ENCODE measurements around the gene NOA1. TPM values are rescaled to one million over a fixed set of nuclear protein-coding genes. Genes with fewer than 3 reads are reported as not detected.

Gene NOA1
- total and polyA plus RNA-seq, 8 donors: 5.2 to 27.0 (median 14.7) TPM

- Histone ChIP-seq H3K4me3 (peak within 1 kb of the TSS; percentile 85 to 97 (median 91)), H3K4me1 (peaks cover 26 to 45% (median 26%) of the 10 kb centered on the region in 3 donors), H3K27ac (peak within 1 kb of the TSS; percentile 76 to 90 (median 80)), H3K27me3 (no peaks in the 10 kb centered on the region), H3K36me3 (peaks cover 0 to under 1% (median 0%) of the 10 kb centered on the region in 3 donors), H3K9me3 (no peaks in the 10 kb centered on the region)
- DNase-seq (peak; percentile 93 to 97 (median 94)), ATAC-seq (peak; percentile 74 to 90 (median 80)), FAIRE-seq (peak; percentile 20)
- WGBS, 2 donors: 0% methylated on average over 37 of the region's 37 CpGs
- intact Hi-C loops (cut with DNase I): loop anchor here in 1 of 3 donors (10.0 kb wide), 1 partner anchor 64 kb away; no protein-coding TSS in a partner anchor
- TF ChIP-seq, protein P1, sequence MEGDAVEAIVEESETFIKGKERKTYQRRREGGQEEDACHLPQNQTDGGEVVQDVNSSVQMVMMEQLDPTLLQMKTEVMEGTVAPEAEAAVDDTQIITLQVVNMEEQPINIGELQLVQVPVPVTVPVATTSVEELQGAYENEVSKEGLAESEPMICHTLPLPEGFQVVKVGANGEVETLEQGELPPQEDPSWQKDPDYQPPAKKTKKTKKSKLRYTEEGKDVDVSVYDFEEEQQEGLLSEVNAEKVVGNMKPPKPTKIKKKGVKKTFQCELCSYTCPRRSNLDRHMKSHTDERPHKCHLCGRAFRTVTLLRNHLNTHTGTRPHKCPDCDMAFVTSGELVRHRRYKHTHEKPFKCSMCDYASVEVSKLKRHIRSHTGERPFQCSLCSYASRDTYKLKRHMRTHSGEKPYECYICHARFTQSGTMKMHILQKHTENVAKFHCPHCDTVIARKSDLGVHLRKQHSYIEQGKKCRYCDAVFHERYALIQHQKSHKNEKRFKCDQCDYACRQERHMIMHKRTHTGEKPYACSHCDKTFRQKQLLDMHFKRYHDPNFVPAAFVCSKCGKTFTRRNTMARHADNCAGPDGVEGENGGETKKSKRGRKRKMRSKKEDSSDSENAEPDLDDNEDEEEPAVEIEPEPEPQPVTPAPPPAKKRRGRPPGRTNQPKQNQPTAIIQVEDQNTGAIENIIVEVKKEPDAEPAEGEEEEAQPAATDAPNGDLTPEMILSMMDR (IDR thresholded peaks at IDR 0.05): no peak
These were observed 1.4 kb upstream of the NOA1 start, which contains the start of gene POLR2B for GRCh38 chr4:56978750-56979303. TSS of gene POLR2B (plus strand) at chr4:56978896. CDS start at chr4:56978986, 90 bp downstream.

- Histone ChIP-seq H3K27ac (peak overlapping the region; percentile 76 to 90 (median 80)), H3K9me3 (no peaks in the 10 kb centered on the region), H3K4me1 (peaks cover 18 to 36% (median 22%) of the 10 kb centered on the region in 3 donors), H3K4me3 (peak overlapping the region; percentile 85 to 97 (median 91)), H3K36me3 (peaks cover 5 to 20% (median 11%) of the 10 kb centered on the region in 3 donors), H3K27me3 (no peaks in the 10 kb centered on the region)
- TF ChIP-seq, protein P1 (IDR thresholded peaks at IDR 0.05): no peak
- intact Hi-C loops (cut with DNase I): loop anchor here in 1 of 3 donors (10.0 kb wide), 1 partner anchor 62 kb away; no protein-coding TSS in a partner anchor
- DNase-seq (peak; percentile 70 to 92 (median 80)), FAIRE-seq (no peak), ATAC-seq (peak; percentile 75 to 79 (median 76))
- 0% methylated on average over 46 of the region's 46 CpGs for WGBS, 2 donors
These were observed 527 bp downstream of the NOA1 start for GRCh38 chr4:56976837-56977320.

DNA sequence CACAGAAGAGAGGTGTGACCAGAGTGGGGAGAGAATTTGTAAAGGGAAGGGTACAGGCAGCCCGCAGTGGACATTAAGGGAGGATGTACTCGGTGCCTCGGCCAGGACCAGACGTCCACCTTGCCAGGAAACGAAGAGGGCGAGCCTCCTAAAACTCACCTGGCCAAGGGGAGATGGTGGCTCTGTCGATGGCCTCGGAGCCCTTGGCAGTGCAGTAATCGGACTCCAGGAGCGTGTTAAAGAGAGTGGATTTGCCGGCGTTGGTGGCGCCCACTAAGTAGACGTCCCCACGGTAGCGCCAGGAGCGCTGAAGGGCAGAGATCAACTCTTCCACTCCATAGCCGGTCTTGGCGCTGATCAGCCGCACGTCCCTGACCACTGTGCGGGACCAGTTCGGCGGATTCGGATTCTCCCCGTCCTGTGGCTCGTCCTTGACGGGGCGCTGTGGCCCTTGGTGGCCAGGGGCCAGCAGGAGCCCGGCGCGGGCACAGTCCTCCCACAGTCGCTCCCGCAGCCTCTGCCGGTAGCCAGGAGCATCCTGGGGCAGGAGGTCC, 1.0 kb downstream of the NOA1 start:
- H3K27ac ChIP-seq: peak overlapping the region; percentile 76 to 90 (median 80)
- H3K36me3 ChIP-seq: peaks cover 5 to 25% (median 12%) of the 10 kb centered on the region in 3 donors
- WGBS, 2 donors: 0 to 1% methylated on average over 35 of the region's 35 CpGs
- peak overlapping the region; percentile 85 to 97 (median 91) for H3K4me3 ChIP-seq
- no peaks in the 10 kb centered on the region for H3K9me3 ChIP-seq
- FAIRE-seq (no peak), ATAC-seq (peak in 3 of 4 donors; percentile 0 to 6 (median 1)), DNase-seq (peak in 2 of 6 donors; percentile 11 to 22)
- TF ChIP-seq, protein P1 (IDR thresholded peaks at IDR 0.05): no peak
- intact Hi-C loops (cut with DNase I): loop anchor here in 1 of 3 donors (10.0 kb wide), 1 partner anchor 62 kb away; no protein-coding TSS in a partner anchor
- H3K4me1 ChIP-seq: peaks cover 13 to 31% (median 22%) of the 10 kb centered on the region in 3 donors
- H3K27me3 ChIP-seq: no peaks in the 10 kb centered on the region

DNA sequence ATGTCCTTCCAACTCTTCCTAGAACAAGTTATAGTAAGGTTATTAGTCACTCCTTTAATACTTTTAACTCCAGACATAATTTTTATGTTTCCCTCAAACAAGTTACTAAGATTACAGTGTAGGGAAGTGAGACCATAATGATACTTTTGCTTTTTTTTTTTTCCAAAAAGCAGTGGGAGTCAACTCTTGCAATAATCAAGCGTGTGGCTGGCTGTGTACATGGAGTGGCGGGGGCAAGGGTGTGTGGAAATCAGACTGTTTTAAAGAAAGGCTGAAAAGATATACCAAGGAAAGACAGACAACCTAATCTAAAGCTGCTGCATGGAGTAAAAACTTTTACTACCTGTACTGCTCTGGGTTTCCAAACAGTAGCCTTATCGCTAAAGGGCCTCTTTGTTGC, 4.1 kb downstream of the NOA1 start:
- Histone ChIP-seq H3K4me1 (peaks cover 0 to 15% (median 9%) of the 10 kb centered on the region in 3 donors), H3K27me3 (no peaks in the 10 kb centered on the region), H3K27ac (no peak overlapping the region), H3K36me3 (peaks cover 5 to 35% (median 12%) of the 10 kb centered on the region in 3 donors), H3K4me3 (no peak overlapping the region), H3K9me3 (no peaks in the 10 kb centered on the region)
- ATAC-seq (no peak), DNase-seq (no peak), FAIRE-seq (no peak)
- intact Hi-C loops (cut with DNase I): loop anchor here in 1 of 3 donors (10.0 kb wide), 1 partner anchor 59 kb away; no protein-coding TSS in a partner anchor
- TF ChIP-seq, protein P1 (IDR thresholded peaks at IDR 0.05): no peak
- WGBS, 2 donors: 96 to 99% methylated on average over 3 of the region's 3 CpGs
